Femur (tissue), 1 donor: ENCODE measurements around the gene CHRD.
"Not testable (repeated sequence)": the region's sequence is repeated elsewhere in the genome, so short reads cannot be mapped to it uniquely, and the experiment has no call there.

Experiments used
- DNase-seq: peaks from one replicate; pipeline ENCODE4 v3.0.0-alpha.2; 2017

CHRD gene

DNA sequence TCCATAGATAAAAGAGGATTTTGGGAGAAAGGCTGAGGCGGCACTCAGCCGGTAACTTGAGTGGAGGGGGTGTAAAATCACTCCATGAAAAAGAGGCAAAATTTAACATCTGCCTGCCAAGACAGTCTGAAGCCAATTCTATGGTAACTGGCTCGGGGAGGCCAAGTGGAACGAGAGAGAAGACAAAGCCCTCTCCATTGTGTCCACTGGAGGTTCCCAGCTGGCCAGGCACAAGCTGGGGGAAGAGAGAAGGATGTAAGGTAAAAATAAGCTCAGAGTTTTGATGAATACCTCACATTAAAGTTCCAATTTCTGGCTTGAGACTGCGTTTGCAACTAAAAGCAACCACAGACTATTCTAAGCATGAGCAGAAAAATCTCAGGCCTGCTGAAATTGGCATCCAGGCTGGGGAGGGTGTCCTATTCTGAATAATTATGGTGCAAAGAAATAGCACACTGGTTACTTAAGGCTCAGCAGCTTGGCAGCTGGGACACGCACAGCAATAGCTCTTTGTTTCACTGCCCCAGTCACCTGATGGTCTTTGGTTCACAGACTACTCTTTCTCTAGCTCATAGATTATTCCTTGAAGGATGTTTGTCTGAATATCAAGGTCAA, 48.8 kb downstream of the CHRD start:
- DNase-seq: peak; percentile 42

DNA sequence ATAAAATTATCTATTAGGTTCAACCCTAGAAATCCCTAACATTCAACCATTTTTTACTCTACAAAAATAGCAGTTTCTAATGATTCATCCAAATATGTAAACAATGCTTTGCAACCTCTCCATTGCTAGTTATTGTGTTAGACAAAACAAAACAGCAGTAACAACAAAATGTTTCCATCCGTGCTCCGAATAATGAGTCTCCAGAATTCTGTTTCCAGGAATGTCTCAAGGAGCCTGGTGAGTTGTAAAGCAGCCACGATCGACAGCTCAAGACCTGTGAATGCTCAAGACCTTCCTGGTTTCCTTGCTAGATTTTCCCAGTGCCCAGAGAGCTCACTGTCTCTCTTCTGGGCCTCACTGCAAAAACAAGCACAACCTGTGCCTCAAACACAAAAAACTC, 49.9 kb downstream of the CHRD start:
- no peak for DNase-seq

GRCh38 chr3:184430940-184431339, 51.1 kb downstream of the CHRD start:
- no peak for DNase-seq

DNA sequence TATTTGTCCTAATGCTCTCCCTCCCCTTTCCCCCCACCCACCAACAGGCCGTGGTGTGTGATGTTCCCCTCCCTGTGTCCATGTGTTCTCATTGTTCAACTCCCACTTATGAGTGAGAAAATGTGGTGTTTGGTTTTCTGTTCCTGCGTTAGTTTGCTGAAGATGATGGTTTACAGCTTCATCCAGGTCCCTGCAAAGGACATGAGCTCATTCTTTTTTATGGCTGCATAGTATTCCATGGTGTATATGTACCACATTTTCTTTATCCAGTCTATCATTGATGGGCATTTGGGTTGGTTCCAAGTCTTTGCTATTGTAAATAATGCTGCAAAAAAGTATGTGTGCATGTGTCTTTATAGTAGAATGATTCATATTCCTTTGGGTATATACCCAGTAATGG, 53.3 kb downstream of the CHRD start:
- not testable (repeated sequence) for DNase-seq

GRCh38 chr3:184439096-184439495, 59.2 kb downstream of the CHRD start:
- no peak for DNase-seq
